ENCODE measurements around the gene ZNF85.
A peak's percentile ranks its signal among the peaks of the same experiment; 100 is the strongest.
"Not testable (repeated sequence)": the region's sequence is repeated elsewhere in the genome, so short reads cannot be mapped to it uniquely, and the experiment has no call there.

The ZNF85 gene

DNA sequence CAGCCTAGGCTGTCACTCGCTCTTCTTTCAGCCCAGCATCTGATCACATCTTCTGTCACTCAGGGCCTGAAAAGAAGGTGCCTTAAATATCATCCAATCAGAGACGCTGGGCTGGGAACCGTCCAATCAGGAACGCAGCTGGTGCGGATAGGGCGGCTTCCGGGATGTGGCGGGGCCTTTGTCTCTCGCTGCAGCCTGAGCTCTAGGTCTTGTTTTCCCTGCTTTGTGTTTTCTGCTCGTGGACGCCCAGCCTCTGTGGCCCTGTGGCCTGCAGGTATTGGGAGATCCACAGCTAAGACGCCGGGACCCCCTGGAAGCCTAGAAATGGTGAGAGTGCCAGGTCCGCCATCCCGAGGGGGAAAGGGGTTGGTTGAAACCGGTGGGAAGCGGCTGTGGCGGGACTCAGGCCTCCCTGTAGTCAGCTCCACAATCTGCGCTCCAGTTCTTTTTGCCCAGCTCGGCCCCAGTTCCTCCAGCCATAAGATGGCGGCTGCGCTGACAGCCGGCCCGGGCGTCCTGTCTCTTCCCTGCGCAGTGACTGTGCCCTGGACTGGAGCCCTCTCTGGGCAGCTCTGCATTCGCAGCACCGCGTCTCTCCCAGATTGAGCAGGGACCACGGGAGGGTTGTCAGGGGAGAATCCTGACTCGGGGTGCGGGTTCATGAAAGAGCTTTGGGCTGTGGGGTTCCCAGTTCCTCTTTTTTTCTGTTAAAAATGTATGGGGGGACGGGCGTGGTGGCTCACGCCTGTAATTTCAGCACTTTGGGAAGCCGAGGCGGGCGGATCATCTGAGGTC is at the start of gene ZNF85:
TSS of gene ZNF85 (plus strand) at position 175 of the 795 bp plus-strand sequence. CDS start at position 325, 150 bp downstream.
- H3K27ac ChIP-seq: peak within 1 kb of the TSS; percentile 45 to 88 (median 79)
- H3K4me3 ChIP-seq: peak within 1 kb of the TSS; percentile 50 to 82 (median 65)

DNA sequence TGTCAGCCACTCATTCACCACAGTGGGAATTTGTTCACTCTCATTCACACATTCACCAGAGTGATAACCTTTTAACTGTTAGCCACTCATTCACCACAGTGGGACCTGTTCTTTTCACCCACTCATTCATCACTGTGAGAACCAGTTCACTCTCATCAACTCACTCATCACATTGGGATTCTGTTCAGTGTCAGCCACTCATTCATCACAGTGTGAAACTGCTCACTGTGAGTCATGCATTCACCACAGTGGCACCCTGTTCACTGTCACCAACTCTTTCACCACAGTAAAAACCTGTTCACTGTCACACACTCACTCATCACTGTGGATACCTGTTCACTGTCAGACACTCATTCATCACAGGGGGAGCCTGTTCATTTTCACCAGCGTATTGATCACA is 43.5 kb upstream of the ZNF85 start:
- Histone ChIP-seq H3K27ac (no peak overlapping the region), H3K4me3 (no peak overlapping the region)

DNA sequence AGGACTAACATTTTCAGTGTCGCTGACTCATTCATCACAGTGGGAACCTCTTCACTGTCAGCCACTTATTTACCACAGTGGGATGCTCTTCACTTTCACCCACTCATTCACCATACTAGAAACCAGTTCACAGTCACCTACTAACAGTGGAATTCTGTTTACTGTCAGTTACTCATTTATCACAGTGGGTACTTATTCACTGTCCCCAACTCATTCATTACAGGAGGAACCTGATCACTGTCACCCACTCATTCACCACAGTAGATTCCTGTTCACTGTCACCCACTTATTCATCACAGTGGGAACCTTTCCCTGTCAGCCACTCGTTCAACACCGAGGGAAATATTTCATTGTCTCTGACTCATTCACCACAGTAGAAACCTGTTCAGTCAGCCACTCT is 10.1 kb upstream of the ZNF85 start:
- Histone ChIP-seq H3K4me3 (no peak overlapping the region), H3K27ac (no peak overlapping the region)

DNA sequence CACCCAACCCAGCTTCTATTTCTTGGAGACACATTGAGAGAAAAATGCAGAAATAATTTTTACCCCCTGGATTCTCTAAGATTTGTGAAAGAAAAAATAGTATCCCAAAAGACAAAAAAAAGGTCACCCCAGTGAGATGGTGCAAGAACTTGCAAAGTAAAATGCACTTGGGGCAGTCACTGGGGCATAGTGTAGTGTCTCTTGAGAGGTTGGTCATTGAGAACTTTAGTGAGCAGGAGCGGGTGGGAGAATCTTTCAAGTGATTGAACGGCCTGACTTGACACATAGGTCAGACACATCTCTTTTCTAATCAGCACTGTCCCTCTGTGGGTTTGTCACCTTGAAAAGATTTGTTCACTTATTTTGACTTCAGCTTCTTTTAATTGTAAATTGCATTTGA is 2.4 kb downstream of the ZNF85 start:
- Histone ChIP-seq H3K4me3 (no peak overlapping the region), H3K27ac (no peak overlapping the region)

DNA sequence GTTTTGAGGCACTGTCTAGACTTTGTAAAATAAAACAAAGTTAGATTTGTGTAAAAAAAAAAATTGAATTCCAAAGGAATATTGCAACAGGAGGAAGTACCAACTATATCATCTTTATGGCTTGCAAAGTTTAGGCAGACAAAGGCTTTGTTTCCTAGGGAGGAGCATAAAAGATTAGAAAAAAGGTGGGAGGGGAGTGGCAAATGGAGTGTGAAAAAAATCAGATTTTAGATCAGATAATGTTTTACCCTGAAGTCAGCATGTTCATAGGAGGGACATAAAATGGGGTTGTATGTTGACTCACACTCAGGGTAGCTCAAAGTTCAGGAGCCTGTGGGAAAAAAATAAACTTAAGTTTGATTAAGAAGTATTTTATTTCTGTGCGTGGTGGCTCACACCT is 3.7 kb downstream of the ZNF85 start:
- Histone ChIP-seq H3K4me3 (no peak overlapping the region), H3K27ac (no peak overlapping the region)

DNA sequence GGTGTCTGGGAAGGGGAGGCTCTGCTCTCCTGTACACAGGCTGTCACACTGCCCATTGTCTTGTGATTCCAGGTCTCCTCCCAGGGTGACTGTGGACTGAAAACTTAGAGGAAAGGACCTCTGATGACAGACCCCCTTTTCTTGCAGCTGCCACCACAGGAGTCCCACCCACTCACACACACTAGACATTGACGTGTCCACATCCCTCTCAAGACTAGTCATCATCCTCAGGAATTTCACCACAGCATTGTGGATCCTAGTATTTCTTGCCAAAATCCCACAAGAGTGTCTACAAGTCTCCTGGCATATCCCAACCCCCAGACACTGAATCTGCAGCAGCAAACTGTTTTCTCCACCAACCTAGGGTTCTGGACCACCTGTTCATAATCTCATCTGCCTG is 5.3 kb downstream of the ZNF85 start:
- H3K27ac ChIP-seq: peak overlapping the region in 5 of 21 experiments; percentile 10 to 66 (median 46)
- no peak overlapping the region for H3K4me3 ChIP-seq

DNA sequence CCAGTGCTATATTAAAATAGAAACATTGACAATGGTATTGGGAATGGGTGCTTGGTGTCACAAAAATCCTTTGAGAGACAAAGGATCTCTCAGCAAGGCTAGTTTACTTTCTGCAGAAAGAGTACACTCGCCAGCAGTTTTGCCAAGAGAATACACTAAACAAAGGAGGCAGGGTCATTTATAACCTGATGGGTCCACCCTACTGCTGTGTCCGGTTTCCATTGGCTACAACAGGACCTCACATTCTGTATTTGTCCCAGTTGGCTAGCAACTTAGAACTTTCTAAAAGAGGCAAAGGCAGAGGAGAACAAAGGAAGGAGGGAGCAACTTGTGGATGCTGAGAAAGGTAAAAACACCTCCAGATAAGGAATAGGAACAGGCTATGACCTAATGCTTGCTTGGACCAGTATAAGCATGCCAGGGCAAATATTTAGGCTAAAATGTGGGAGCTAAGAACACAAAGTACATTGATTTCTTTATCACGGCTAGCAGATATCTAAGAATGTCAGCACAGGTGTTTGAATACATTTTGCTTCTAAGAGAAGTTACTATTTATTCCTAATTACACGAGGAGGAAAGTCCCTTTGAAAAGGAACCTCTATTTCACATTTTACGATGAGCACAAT is 13.4 kb downstream of the ZNF85 start:
- not testable (repeated sequence) for H3K4me3 ChIP-seq, H3K27ac ChIP-seq

DNA sequence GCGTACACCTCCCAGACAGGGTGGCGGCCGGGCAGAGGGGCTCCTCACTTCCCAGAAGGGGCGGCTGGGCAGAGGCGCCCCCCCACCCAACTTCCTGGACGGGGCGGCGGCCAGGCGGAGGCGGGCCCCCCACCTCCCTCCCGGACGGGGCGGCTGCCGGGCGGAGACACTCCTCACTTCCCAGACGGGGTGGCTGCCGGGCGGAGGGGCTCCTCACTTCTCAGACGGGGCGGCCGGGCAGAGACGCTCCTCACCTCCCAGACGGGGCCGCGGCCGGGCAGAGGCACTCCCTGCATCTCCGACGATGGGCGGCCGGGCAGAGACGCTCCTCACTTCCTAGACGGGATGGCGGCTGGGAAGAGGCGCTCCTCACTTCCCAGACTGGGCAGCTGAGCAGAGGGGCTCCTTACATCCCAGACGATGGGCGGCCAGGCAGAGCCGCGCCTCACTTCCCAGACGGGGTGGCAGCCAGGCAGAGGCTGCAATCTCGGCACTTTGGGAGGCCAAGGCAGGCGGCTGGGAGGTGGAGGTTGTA is 29.6 kb downstream of the ZNF85 start:
- not testable (repeated sequence) for H3K27ac ChIP-seq, H3K4me3 ChIP-seq

DNA sequence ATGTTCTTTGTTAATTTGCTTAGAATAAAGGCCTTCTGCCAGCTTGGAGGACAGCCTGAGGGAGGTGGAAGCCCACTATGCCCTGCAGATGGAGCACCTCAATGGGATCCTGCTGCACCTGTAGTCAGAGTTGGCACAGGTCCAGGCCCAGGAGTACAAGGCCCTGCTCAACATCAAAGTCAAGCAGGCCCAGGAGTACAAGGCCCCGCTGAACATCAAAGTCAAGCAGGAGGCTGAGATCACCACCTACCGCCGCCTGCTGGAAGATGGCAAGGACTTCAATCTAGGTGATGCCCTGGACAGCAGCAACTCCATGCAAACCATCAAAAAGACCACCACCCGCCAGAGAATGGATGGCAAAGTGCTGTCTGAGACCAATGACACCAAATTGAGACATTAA is 41.7 kb downstream of the ZNF85 start:
- no peak overlapping the region for H3K4me3 ChIP-seq
- no peak overlapping the region for H3K27ac ChIP-seq

DNA sequence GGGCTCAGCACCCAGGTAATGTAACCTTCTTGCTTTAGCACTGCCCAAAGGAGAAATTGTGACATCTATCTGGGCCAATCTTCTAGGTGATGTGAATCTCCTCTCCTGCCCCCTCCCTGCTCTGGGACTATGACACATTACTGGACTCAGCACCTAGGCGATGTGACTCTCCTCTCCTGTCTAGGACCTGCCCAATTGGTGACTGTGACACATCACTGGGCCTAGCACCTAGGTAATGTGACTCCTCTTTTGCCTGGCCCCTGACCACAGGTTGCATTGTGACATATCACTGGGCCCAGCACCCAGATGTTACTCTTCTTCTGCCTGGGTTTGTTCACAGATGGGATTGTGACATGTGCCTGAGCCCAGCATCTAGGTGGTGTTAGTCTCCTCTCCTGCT is 45.0 kb downstream of the ZNF85 start:
- no peak overlapping the region for H3K4me3 ChIP-seq
- H3K27ac ChIP-seq: no peak overlapping the region

DNA sequence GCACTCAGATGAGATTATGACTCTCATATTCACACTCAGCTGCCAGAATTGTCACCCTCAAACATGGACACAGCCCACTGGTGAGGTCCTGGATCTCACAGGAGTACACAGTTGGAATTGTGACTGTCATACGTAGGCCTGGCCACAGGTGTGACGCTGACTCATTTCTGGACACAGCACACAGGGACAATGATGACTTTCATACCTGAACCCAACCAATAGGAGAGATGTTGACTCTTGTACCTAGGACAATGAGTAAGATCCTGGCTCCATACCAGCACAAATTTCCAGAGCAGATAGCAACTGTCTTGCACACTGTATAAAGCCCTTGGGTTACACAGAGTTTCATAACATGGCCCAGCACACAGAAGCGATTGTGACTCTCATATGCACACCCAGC is 46.4 kb downstream of the ZNF85 start:
- Histone ChIP-seq H3K27ac (no peak overlapping the region), H3K4me3 (no peak overlapping the region)

DNA sequence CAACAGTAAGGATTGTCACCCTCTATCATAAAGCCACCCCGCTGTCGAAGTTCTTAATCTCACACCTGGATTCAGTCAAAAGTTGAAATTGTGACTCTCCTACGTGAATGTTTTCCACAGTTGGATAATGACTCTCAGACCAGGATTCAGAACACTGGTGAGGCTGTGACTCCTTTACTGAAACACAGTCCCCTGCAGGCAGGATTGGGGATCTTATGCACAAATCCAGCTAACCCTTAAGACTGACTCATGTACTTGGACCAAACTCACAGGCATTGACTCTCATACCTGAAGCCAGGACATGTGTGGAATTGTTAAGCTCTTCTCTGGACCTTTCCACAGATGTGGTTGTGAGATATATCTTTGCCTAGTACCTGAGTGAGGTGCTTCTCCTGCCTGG is 46.8 kb downstream of the ZNF85 start:
- Histone ChIP-seq H3K27ac (no peak overlapping the region), H3K4me3 (no peak overlapping the region)

DNA sequence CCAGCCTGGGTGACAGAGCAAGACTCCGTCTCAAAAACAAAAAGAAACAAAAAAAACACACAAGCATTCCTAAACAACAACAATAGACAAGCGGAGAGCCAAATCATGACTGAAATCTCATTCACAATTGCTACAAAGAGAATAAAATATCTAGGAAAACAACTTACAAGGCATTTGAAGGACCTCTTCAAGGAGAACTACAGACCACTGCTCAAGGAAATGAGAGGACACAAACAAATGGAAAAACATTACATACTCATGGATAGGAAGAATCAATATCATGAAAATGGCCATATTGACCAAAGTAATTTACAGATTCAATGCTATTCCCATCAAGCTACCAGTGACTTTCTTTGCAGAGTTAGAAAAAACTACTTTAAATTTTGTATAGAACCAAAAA is 69.7 kb downstream of the ZNF85 start:
- not testable (repeated sequence) for H3K27ac ChIP-seq, H3K4me3 ChIP-seq

DNA sequence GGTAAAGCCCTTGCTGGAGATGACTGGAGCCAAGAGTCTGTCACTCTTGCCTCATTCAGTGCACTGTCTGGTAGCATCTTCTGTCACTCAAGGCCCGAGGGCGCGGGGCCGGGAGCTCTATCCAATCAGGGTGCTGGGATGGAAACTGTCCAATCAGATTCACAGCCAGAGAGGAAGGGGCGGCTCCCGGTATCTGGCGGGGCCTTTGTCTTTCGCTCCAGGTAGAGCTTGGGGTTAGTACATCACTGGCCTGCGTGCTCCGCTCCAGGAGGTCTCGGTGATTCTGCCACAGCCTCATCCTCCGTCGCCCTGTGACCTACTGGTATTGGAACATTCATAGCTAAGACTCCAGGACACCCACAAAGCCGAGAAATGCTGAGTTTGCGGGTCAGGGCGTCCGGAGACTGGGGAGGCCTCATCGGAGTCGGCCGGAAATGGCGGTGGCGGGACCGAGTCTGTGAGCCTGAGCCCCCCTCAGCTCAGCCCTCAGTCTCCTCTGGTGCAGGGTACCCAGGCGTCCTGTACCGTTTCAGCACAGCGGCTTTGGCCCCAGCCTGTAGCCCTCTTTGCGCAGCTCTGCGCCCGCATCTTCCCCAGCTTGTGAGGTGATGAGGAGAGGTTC is 76.8 kb downstream of the ZNF85 start:
- Histone ChIP-seq H3K4me3 (peak overlapping the region in 6 of 7 experiments; percentile 24 to 44 (median 40)), H3K27ac (no peak overlapping the region)

Data from skin epidermis (tissue), 12 donors.